HG03060 (cell line): ENCODE data around the gene ARID1A.
A peak's percentile ranks its signal among the peaks of the same experiment; 100 is the strongest.

Experiments
- ATAC-seq: cut with Tn5 transposase; IDR thresholded peaks from one replicate; pipeline ENCODE4 v1.9.1; 2021; ENCODE audit warnings: low read depth, moderate number of reproducible peaks; ENCODE audit not compliant: unreplicated experiment

ARID1A gene

GRCh38 chr1:26814893-26815292 is 119.1 kb downstream of the ARID1A start:
- ATAC-seq = no peak

DNA sequence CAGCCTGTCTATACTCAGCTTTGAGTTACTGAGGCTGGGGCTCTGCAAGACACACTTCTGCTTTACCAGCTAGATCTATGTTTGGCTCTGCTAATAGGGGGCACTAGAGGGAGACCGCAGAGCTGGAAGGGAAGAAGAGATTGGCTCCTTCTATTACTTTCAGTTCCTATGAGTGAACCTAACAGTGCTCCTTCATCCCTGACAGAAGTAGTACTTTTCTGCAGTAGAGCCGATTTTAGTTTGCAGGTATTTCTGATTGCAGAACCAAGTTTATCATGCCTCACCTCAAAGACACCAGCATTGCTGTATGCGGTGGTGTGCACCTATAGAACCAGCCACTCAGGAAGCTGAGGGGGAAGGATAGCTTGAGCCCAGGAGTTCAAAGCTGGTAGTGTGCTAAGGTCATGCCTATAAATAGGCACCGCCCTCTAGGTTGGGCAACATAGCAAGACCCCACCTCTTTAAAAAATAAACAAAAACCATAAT is 125.0 kb downstream of the ARID1A start:
- peak; percentile 67 for ATAC-seq

DNA sequence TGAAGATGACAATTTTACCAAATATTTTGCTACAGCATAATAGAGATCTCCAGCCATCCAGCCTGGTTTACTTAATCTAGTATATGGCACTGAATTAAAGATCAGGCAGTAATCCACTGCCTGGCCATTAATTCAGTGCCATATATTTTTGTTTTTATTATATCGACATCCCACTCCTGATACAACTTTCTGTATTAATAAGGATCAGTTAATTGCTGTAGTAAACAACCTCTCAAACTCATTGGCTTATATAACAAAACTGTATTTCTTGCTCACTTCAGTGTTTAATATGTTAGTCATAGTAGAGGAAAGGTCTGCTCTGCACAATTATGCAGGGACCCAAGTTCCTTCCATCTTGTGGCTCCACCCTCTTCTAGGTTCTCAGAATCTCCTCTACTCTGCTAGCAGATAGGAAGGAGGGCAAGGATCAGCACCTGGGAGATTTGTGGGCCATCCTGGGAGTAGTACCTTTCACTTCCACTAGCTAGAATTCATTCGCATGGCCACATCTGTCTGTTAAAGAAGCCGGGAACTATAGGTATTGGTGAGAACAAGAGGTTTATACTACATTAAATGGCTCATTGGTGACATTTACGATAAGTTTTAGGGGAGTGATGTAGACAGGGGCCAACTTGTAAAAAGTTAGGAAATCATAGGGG is 127.1 kb downstream of the ARID1A start:
- ATAC-seq = no peak

DNA sequence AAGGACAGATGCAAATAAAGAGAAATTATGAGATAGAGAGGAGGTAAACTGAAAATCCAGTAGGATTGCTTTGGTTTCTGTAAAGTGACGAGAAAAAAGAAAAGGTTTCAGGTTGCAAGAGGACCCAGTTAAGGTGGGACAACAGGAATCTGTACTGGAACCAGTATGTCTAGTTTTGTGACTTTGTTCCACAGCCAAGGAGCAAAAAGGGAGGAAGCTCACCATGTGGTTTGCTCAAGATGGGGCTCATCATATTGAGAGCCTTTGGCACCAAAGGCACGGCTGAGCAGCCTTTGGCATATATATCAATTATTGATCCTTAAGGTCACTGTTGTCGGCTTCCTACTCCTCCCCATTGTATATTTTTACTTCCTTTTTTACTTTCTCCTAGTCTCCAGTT is 128.9 kb downstream of the ARID1A start:
- no peak for ATAC-seq

GRCh38 chr1:26826261-26827105 is 130.7 kb downstream of the ARID1A start, which contains the start of gene ZDHHC18:
TSS of gene ZDHHC18 (plus strand) at chr1:26826688. CDS start at chr1:26826805, 117 bp downstream.
- ATAC-seq = no peak

GRCh38 chr1:26827106-26827604 is 131.3 kb downstream of the ARID1A start:
- no peak for ATAC-seq

DNA sequence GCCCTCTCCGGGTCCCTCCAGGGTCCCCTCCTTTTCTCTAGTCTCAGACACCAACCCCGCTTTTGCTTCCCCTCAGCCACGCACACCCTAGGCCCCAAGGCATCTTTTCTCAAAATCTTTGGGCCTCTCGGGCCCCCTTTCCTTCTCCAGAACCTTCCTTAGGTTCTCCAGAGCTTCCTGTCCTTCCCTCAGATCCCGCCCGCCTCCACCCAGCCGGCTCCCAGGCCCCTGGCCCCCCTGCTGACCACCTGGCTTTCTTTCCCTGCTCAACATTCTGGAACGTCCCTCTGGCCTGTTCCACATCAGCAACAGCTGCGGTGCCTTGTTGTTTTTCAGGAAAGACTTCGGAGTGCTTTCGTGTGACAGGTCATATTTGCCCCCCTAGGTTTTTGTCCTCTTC is 131.8 kb downstream of the ARID1A start:
- ATAC-seq = no peak

GRCh38 chr1:26828411-26828991 is 132.7 kb downstream of the ARID1A start:
- no peak for ATAC-seq

GRCh38 chr1:26829184-26829911 is 133.5 kb downstream of the ARID1A start:
- ATAC-seq = no peak

GRCh38 chr1:26831059-26831458 is 135.2 kb downstream of the ARID1A start:
- no peak for ATAC-seq
